ENCODE measurements around the gene PDZD2. TPM values are rescaled to one million over a fixed set of nuclear protein-coding genes. Genes with fewer than 3 reads are reported as not detected.

The PDZD2 gene
- total RNA-seq, 1 donor from 2014 or later, result 70.9 TPM

DNA sequence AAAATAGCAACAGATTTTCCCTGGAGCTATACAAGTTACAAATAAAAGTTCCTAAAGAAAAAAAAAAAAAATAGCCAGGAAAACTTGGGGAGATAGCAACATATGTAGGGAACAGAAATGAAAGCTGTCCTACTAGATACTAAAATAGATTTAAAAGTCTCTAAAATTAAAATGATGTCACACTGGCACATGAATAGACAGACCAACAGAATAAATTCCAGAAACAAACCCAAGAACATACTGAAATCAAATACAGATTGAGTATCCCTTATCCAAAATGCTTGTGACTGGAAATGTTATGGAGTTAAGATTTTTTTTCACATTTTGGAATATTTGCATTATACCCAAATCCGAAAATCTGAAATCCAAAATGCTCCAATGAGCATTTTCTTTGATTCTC, 511.4 kb downstream of the PDZD2 start:
- Histone ChIP-seq H3K4me1 (peaks cover 49% of the 10 kb centered on the region), H3K27ac (no peak overlapping the region), H3K27me3 (no peaks in the 10 kb centered on the region), H3K36me3 (peaks cover 4% of the 10 kb centered on the region), H3K9me3 (no peaks in the 10 kb centered on the region), H3K4me3 (no peak overlapping the region)
- no peak for ATAC-seq
- intact Hi-C loops (cut with DNase I), result no loop called here
- no peak for DNase-seq
- TF ChIP-seq, protein P1, sequence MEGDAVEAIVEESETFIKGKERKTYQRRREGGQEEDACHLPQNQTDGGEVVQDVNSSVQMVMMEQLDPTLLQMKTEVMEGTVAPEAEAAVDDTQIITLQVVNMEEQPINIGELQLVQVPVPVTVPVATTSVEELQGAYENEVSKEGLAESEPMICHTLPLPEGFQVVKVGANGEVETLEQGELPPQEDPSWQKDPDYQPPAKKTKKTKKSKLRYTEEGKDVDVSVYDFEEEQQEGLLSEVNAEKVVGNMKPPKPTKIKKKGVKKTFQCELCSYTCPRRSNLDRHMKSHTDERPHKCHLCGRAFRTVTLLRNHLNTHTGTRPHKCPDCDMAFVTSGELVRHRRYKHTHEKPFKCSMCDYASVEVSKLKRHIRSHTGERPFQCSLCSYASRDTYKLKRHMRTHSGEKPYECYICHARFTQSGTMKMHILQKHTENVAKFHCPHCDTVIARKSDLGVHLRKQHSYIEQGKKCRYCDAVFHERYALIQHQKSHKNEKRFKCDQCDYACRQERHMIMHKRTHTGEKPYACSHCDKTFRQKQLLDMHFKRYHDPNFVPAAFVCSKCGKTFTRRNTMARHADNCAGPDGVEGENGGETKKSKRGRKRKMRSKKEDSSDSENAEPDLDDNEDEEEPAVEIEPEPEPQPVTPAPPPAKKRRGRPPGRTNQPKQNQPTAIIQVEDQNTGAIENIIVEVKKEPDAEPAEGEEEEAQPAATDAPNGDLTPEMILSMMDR (IDR thresholded peaks at IDR 0.05), result no peak

- TF ChIP-seq, protein P1 (IDR thresholded peaks at IDR 0.05), result no peak
- Histone ChIP-seq H3K4me1 (peaks cover 41% of the 10 kb centered on the region), H3K36me3 (peaks cover 4% of the 10 kb centered on the region), H3K9me3 (no peaks in the 10 kb centered on the region), H3K4me3 (no peak overlapping the region), H3K27me3 (no peaks in the 10 kb centered on the region), H3K27ac (no peak overlapping the region)
- intact Hi-C loops (cut with DNase I), result no loop called here
- ATAC-seq (no peak), DNase-seq (no peak)
Observed at GRCh38 chr5:32151198-32151597, 512.3 kb downstream of the PDZD2 start.

- DNase-seq, result no peak
- intact Hi-C loops (cut with DNase I), result no loop called here
- H3K27ac ChIP-seq, result no peak overlapping the region
- TF ChIP-seq, protein P1 (IDR thresholded peaks at IDR 0.05), result no peak
- no peak for ATAC-seq
- no peak overlapping the region for H3K4me3 ChIP-seq
- no peaks in the 10 kb centered on the region for H3K27me3 ChIP-seq
- H3K36me3 ChIP-seq, result peaks cover 4% of the 10 kb centered on the region
- H3K9me3 ChIP-seq, result no peaks in the 10 kb centered on the region
- H3K4me1 ChIP-seq, result peaks cover 39% of the 10 kb centered on the region
Observed at GRCh38 chr5:32153723-32154122, 514.8 kb downstream of the PDZD2 start.

DNA sequence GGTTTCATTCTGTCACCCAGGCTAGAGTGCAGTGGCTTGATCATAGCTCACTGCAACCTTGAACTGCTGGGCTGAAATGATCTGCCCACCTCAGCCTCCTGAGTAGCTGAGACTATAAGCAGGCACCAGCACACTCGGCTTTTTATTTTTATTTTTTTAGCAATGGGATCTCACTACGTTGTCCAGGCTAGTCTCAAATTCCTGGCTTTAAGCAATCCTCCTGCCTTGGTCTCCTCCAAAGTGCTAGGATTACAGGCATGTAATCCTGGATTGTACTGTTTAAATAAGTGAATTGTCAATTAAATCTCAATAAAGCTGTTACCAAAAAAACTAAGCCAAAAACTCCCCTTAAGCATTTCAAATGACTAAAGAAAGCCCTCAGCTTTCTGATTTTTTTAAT, 516.3 kb downstream of the PDZD2 start:
- peaks cover 54% of the 10 kb centered on the region for H3K4me1 ChIP-seq
- no peak for DNase-seq
- H3K27me3 ChIP-seq, result no peaks in the 10 kb centered on the region
- intact Hi-C loops (cut with DNase I), result no loop called here
- no peaks in the 10 kb centered on the region for H3K9me3 ChIP-seq
- H3K36me3 ChIP-seq, result peaks cover 4% of the 10 kb centered on the region
- ATAC-seq, result no peak
- H3K4me3 ChIP-seq, result no peak overlapping the region
- no peak overlapping the region for H3K27ac ChIP-seq
- TF ChIP-seq, protein P1 (IDR thresholded peaks at IDR 0.05), result no peak

DNA sequence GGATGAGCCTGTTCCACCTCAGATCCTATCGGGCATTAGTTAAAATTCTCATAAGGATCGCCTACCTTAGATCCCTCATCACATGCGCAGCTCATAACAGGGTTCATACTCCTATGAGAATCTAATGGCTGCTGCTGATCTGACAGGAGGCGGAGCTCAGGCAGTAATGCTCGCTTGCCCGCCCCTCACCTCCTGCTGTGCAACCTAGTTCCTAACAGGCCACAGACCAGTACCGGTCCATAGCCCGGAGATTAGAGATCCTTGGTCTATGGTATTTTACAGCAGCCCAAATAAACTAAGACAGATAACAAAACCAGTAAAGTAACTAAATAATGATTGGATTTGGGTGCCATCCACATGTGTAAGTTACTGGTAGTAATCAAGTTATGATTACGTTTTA, 517.7 kb downstream of the PDZD2 start:
- Histone ChIP-seq H3K4me1 (peaks cover 59% of the 10 kb centered on the region), H3K27me3 (no peaks in the 10 kb centered on the region), H3K9me3 (no peaks in the 10 kb centered on the region), H3K4me3 (no peak overlapping the region), H3K27ac (no peak overlapping the region), H3K36me3 (peaks cover 4% of the 10 kb centered on the region)
- ATAC-seq, result no peak
- TF ChIP-seq, protein P1 (IDR thresholded peaks at IDR 0.05), result no peak
- intact Hi-C loops (cut with DNase I), result no loop called here
- DNase-seq, result no peak

DNA sequence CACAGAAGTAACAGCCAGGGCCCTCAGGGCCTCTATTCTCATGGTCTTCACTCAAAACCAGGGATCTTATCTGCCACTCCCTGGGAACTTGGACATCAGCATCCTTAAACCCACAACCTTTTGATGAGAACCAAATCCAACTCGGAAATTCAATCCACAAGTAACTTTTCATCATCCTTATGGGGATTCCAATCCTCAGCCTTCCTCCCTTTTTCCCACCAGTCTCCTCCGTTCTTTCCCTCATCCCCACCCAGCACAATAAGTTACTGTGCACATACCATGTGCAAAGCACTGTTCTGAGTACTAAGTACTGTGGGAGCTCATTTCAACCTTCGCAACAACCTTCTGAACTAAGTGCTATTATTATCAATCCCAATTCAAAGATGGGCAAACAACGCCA, 518.1 kb downstream of the PDZD2 start:
- H3K4me1 ChIP-seq, result peaks cover 59% of the 10 kb centered on the region
- H3K36me3 ChIP-seq, result peaks cover under 1% of the 10 kb centered on the region
- TF ChIP-seq, protein P1 (IDR thresholded peaks at IDR 0.05), result no peak
- intact Hi-C loops (cut with DNase I), result no loop called here
- H3K9me3 ChIP-seq, result no peaks in the 10 kb centered on the region
- no peak overlapping the region for H3K4me3 ChIP-seq
- DNase-seq (no peak), ATAC-seq (no peak)
- H3K27me3 ChIP-seq, result no peaks in the 10 kb centered on the region
- no peak overlapping the region for H3K27ac ChIP-seq

Measured in upper lobe of right lung (tissue), 1 donor.